SU-DHL-6 (cell line): Measurements from ENCODE around the gene MEIKIN.

ENCODE experiments used
- EZH2phosphoT487 ChIP-seq: fragments of 200-600 bp; sonication (generic), shearing (Covaris generic); conservative IDR thresholded peaks from 2 replicates; pipeline ENCODE4 v1.6.1; 2018; ENCODE audit warnings: mild to moderate bottlenecking, antibody characterized with exemption, low read length, moderate library complexity, mixed read lengths
- TF ChIP-seq, protein P1 (sequence below): fragments of 200-600 bp; sonication (generic); IDR thresholded peaks from one replicate; pipeline ENCODE4 v1.5.1; 2017; ENCODE audit warnings: antibody characterized with exemption, mild to moderate bottlenecking, low read length, moderate library complexity; ENCODE audit not compliant: insufficient read depth, poor library complexity, severe bottlenecking

DNA sequence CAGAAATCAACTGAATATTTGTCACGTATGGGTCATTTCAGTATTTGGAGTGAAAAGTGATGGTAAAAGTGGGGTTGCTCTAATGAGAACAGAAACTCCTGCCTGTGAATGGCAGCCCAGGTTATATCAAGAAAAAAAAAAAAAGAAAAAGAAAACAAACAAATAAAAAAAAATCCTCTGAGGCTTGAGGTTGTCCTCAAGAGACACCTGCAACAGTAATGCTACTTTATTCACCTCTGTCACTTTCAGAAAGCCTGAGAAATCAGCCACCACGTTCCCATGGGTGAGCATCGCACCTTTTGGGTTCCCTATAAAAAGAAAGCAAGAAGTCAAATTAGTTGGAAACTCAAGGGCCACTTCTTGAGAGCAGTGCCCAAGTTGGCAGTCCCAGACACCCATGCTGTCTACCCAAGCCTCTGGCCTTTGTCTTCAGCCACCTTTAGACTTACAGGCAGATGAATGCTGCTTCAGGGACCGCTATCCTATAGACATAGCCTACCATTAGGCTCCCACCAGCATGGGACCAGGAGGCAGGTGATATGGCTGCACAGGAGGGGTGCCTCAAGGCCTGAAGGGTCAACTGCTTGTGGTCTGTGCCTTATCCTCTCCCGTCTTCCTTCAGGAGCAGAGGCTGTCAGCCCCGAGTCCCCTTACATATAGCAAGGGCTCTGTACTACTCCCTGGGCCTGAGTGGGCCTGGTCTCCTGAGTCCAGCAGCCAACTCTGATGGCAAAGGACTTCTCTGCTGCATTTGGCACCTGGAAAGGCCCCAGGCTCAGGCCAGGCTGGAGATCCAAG lies 31.1 kb upstream of the MEIKIN start:
- TF ChIP-seq, protein P1, sequence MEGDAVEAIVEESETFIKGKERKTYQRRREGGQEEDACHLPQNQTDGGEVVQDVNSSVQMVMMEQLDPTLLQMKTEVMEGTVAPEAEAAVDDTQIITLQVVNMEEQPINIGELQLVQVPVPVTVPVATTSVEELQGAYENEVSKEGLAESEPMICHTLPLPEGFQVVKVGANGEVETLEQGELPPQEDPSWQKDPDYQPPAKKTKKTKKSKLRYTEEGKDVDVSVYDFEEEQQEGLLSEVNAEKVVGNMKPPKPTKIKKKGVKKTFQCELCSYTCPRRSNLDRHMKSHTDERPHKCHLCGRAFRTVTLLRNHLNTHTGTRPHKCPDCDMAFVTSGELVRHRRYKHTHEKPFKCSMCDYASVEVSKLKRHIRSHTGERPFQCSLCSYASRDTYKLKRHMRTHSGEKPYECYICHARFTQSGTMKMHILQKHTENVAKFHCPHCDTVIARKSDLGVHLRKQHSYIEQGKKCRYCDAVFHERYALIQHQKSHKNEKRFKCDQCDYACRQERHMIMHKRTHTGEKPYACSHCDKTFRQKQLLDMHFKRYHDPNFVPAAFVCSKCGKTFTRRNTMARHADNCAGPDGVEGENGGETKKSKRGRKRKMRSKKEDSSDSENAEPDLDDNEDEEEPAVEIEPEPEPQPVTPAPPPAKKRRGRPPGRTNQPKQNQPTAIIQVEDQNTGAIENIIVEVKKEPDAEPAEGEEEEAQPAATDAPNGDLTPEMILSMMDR: no peak
- no peak for TF ChIP-seq EZH2phosphoT487
